GM20431 (cell line): ENCODE results near the gene SPATA19.
"Not testable (repeated sequence)": the region's sequence is repeated elsewhere in the genome, so short reads cannot be mapped to it uniquely, and the experiment has no call there.

ENCODE experiments used
- in situ Hi-C: fragments of 300-500 bp; cut with MseI, MboI; formaldehyde crosslinking; loops from one replicate; pipeline ENCODE4 v1.15.0; 2020; ENCODE audit warnings: low sequenced_read_pairs; ENCODE audit not compliant: unreplicated experiment

Gene SPATA19

GRCh38 chr11:133845413-133845812 lies at the start of gene SPATA19:
TSS of gene SPATA19 (minus strand) at chr11:133845513. CDS start at chr11:133845446, 67 bp downstream.
- in situ Hi-C loops: no loop called here

- in situ Hi-C loops: no loop called here
Measured at GRCh38 chr11:133895061-133895479, 49.8 kb upstream of the SPATA19 start.

- in situ Hi-C loops: no loop called here
Measured at GRCh38 chr11:133893381-133893780, 48.1 kb upstream of the SPATA19 start.

GRCh38 chr11:133892584-133893380 lies 47.5 kb upstream of the SPATA19 start:
- in situ Hi-C loops: no loop called here

GRCh38 chr11:133892126-133892525 lies 46.8 kb upstream of the SPATA19 start:
- in situ Hi-C loops: no loop called here

GRCh38 chr11:133889893-133890292 lies 44.6 kb upstream of the SPATA19 start:
- in situ Hi-C loops: no loop called here

- in situ Hi-C loops: no loop called here
Measured at GRCh38 chr11:133889188-133889587, 43.9 kb upstream of the SPATA19 start.

GRCh38 chr11:133887692-133888332 lies 42.5 kb upstream of the SPATA19 start:
- in situ Hi-C loops: no loop called here

GRCh38 chr11:133886029-133886428 lies 40.7 kb upstream of the SPATA19 start:
- in situ Hi-C loops: no loop called here

GRCh38 chr11:133872160-133872559 lies 26.8 kb upstream of the SPATA19 start:
- in situ Hi-C loops: no loop called here

- in situ Hi-C loops: no loop called here
Measured at GRCh38 chr11:133867456-133867855, 22.1 kb upstream of the SPATA19 start.

- in situ Hi-C loops: no loop called here
Measured at GRCh38 chr11:133865466-133865865, 20.2 kb upstream of the SPATA19 start.

GRCh38 chr11:133864756-133865155 lies 19.4 kb upstream of the SPATA19 start:
- in situ Hi-C loops: no loop called here

GRCh38 chr11:133860151-133860550 lies 14.8 kb upstream of the SPATA19 start:
- in situ Hi-C loops: no loop called here

- in situ Hi-C loops: not testable (repeated sequence)
Measured at GRCh38 chr11:133854330-133854960, 9.1 kb upstream of the SPATA19 start.

GRCh38 chr11:133844217-133844616 lies 1.1 kb downstream of the SPATA19 start:
- in situ Hi-C loops: no loop called here

- in situ Hi-C loops: no loop called here
Measured at GRCh38 chr11:133843454-133843987, 1.8 kb downstream of the SPATA19 start.

- in situ Hi-C loops: no loop called here
Measured at GRCh38 chr11:133842730-133843129, 2.6 kb downstream of the SPATA19 start.

- in situ Hi-C loops: no loop called here
Measured at GRCh38 chr11:133842053-133842452, 3.3 kb downstream of the SPATA19 start.

GRCh38 chr11:133841279-133842043 lies 3.9 kb downstream of the SPATA19 start:
- in situ Hi-C loops: no loop called here
